K562 (cell line): ENCODE measurements around the gene FAM124A. TPM values are rescaled to one million over a fixed set of nuclear protein-coding genes. Genes with fewer than 3 reads are reported as not detected.

Source experiments
- ATAC-seq: fragments of 200-7000 bp; cut with Tn5 transposase; 3 replicates; pipeline ENCODE4 v1.9.1; 2020; ENCODE audit warnings: moderate library complexity
- BruUV-seq: library from RNA; stranded (reverse); fragments of 400-500 nt; replicated peaks from 2 replicates; lab custom pipeline; 2021; lab: Mats Ljungman, UMichigan
- CTCF ChIA-PET: fragments of 300-600 bp; formaldehyde crosslinking; extraction: SDS; loops from one replicate; lab custom pipeline; 2021; ENCODE audit warnings: low intra/inter-chr PET ratio; lab: Yijun Ruan, JAX
- POLR2A ChIA-PET: fragments of 300-600, 350-650 bp; sonication (Branson Sonifier 250); formaldehyde crosslinking; extraction: SDS; loops from one replicate; lab custom pipeline; 2021; ENCODE audit warnings: antibody characterized with exemption, inconsistent platforms; lab: Yijun Ruan, JAX
- DNase-seq, 4 experiments: peaks; one replicate each; pipeline versions ENCODE4 v3.0.0 to v3.0.0-alpha.2; 2011 to 2018; ENCODE audit warnings: low spot score in 3 of 4, mixed read lengths in 3 of 4; ENCODE audit errors: extremely low read depth in 1 of 4
- FAIRE-seq: peaks from 2 replicates; lab custom pipeline; 2011; peaks lifted over from hg19 to GRCh38; lab: Jason Lieb, UNC
- H2AFZ ChIP-seq: 2 replicates; pipeline ENCODE4 v1.6.0; 2011; ENCODE audit warnings: low read depth, low read length, control low read depth, inconsistent platforms
- H3K27ac ChIP-seq: fragments of 200-600 bp; 3 replicates; pipeline ENCODE4 v1.8.0; 2011; ENCODE audit warnings: low read depth, mild to moderate bottlenecking, control low read depth, inconsistent platforms, low read length, moderate library complexity, mixed read lengths; ENCODE audit errors: extremely low read depth
- H3K27me3 ChIP-seq, 2 experiments: fragments of 300-600 bp in 1 of 2; 2 replicates in 1 of 2; 3 replicates in 1 of 2; pipeline versions ENCODE4 v1.6.0 to v1.8.0; 2011; ENCODE audit warnings: inconsistent platforms in 2 of 2, low read length in 2 of 2, mild to moderate bottlenecking in 1 of 2, mixed read lengths in 1 of 2, moderate library complexity in 1 of 2; ENCODE audit not compliant: control insufficient read depth in 2 of 2, insufficient read depth in 2 of 2
- H3K36me3 ChIP-seq: fragments of 300-600 bp; 3 replicates; pipeline ENCODE4 v1.8.0; 2011; ENCODE audit warnings: mild to moderate bottlenecking, low read length, inconsistent platforms; ENCODE audit not compliant: control insufficient read depth, insufficient read depth
- H3K4me1 ChIP-seq, 2 experiments: fragments of 200-600 bp in 1 of 2; replicated peaks in 1 of 2; 2 replicates in 1 of 2; 3 replicates in 1 of 2; pipeline versions ENCODE4 v1.5.1 to v1.8.0; 2011; ENCODE audit warnings: inconsistent platforms in 2 of 2, low read length in 2 of 2, mild to moderate bottlenecking in 1 of 2, mixed read lengths in 1 of 2, moderate library complexity in 1 of 2; ENCODE audit not compliant: control insufficient read depth in 2 of 2, insufficient read depth in 2 of 2
- H3K4me2 ChIP-seq: 2 replicates; pipeline ENCODE4 v1.6.1; 2011; ENCODE audit warnings: low read length, control low read depth, inconsistent platforms, mixed read lengths; ENCODE audit not compliant: insufficient read depth
- H3K4me3 ChIP-seq: fragments of 200-600 bp; sonication (generic), shearing (Covaris generic); 2 replicates; pipeline ENCODE4 v1.5.1; 2016; ENCODE audit warnings: control low read depth, inconsistent platforms
- H3K79me2 ChIP-seq: fragments of 200-600 bp; 3 replicates; pipeline ENCODE4 v1.8.0; 2011; ENCODE audit warnings: low read length, inconsistent platforms; ENCODE audit not compliant: control insufficient read depth, insufficient read depth
- H3K9ac ChIP-seq, 2 experiments: 2 replicates each; pipeline versions ENCODE4 v1.6.0 to v1.6.1; 2011; ENCODE audit warnings: low read depth in 2 of 2, low read length in 2 of 2, control low read depth in 1 of 2, inconsistent platforms in 1 of 2, mild to moderate bottlenecking in 1 of 2, mixed read lengths in 1 of 2; ENCODE audit not compliant: insufficient read depth in 1 of 2
- H3K9me1 ChIP-seq: one replicate; pipeline ENCODE4 v1.6.0; 2011; ENCODE audit warnings: inconsistent platforms, mild to moderate bottlenecking, low read length, moderate library complexity; ENCODE audit not compliant: control insufficient read depth, insufficient read depth
- H3K9me3 ChIP-seq: replicated peaks from 2 replicates; pipeline ENCODE4 v1.5.1; 2011; ENCODE audit warnings: low read depth, low read length, inconsistent platforms; ENCODE audit not compliant: control insufficient read depth, insufficient read depth
- H4K20me1 ChIP-seq: replicated peaks from 2 replicates; pipeline ENCODE4 v1.6.1; 2011; ENCODE audit warnings: low read length, inconsistent platforms, mixed read lengths; ENCODE audit not compliant: control insufficient read depth, insufficient read depth
- KLF6 ChIP-seq: fragments of 250-450 bp; sonication (Bioruptor Pico); IDR thresholded peaks from 2 replicates; pipeline ENCODE4 v1.4.0; 2020; ENCODE audit warnings: mild to moderate bottlenecking, moderate library complexity, borderline replicate concordance
- MXI1 ChIP-seq: IDR thresholded peaks from 2 replicates; pipeline ENCODE4 v1.6.1; 2011; ENCODE audit warnings: low read depth, mild to moderate bottlenecking, improper control_type of control experiment, low read length
- NR4A1 ChIP-seq, 2 experiments: fragments of 250-450 bp in 1 of 2; fragments of 450-650 bp in 1 of 2; sonication (Bioruptor Pico) in 1 of 2; IDR thresholded peaks; 2 replicates each; pipeline versions ENCODE4 v1.4.0 to v1.6.1; 2016 to 2020; ENCODE audit warnings: mild to moderate bottlenecking in 2 of 2, missing compliant biosample characterization in 1 of 2, missing genetic modification characterization in 1 of 2, moderate library complexity in 1 of 2
- RFX1 ChIP-seq: fragments of 450-650 bp; IDR thresholded peaks from 2 replicates; pipeline ENCODE4 v1.6.1; 2016; ENCODE audit warnings: mild to moderate bottlenecking, moderate library complexity
- SIX5 ChIP-seq, 2 experiments: IDR thresholded peaks; 2 replicates each; pipeline ENCODE4 v1.6.1; 2011; ENCODE audit warnings: low read length in 2 of 2, borderline replicate concordance in 1 of 2, low read depth in 1 of 2, mild to moderate bottlenecking in 1 of 2, moderate library complexity in 1 of 2; ENCODE audit not compliant: insufficient read depth in 1 of 2
- ZNF316 ChIP-seq: fragments of 450-650 bp; IDR thresholded peaks from 2 replicates; pipeline ENCODE4 v1.6.1; 2016
- ZNF445 ChIP-seq: fragments of 250-450 bp; sonication (Bioruptor Pico); IDR thresholded peaks from 2 replicates; pipeline ENCODE4 v1.4.0; 2020; ENCODE audit warnings: low read depth, mild to moderate bottlenecking, moderate library complexity
- ZNF717 ChIP-seq: fragments of 250-450 bp; sonication (Bioruptor Pico); IDR thresholded peaks from 2 replicates; pipeline ENCODE4 v1.5.0; 2021
- WGBS: fragments of 100-300 bp; shearing (Covaris generic); methylation state at CpG from one replicate; pipeline ENCODE4 v1.1.6; 2016; ENCODE audit warnings: low coverage, mixed read lengths; ENCODE audit not compliant: insufficient coverage; ENCODE audit errors: missing lambda C conversion rate; 5-methylcytosine and 5-hydroxymethylcytosine counted together
- in situ Hi-C: fragments of 300-500 bp; cut with MboI; formaldehyde crosslinking; loops from 4 replicates; pipeline ENCODE4 v1.15.0; 2018; ENCODE audit warnings: inconsistent platforms, mixed read lengths
- intact Hi-C: fragments of 100-400 bp; cut with micrococcal nuclease; formaldehyde crosslinking; loops from 2 replicates; pipeline ENCODE4 v1.14.2; 2022
- polyA plus RNA-seq, 8 experiments: library from polyadenylated mRNA; depleted of rRNA in 4 of 8; stranded (reverse) in 5 of 8; unstranded in 3 of 8; fragments of >200 nt; fragmentation: Nextera tagmentation in 2 of 8; fragmentation: Illumina TruSeq in 1 of 8; extraction: Ambion mirVana in 2 of 8; extraction: Trizol in 1 of 8; gene quantifications; 2 replicates each; pipeline versions ENCODE4 v1.2.1 to v1.2.3, GENCODE V29; 2011 to 2014; ENCODE audit warnings: inconsistent platforms in 1 of 8, missing spikeins in 1 of 8
- total RNA-seq, 7 experiments: library from RNA; depleted of rRNA in 6 of 7; stranded (reverse); fragments of >200 nt in 6 of 7; fragmentation: Illumina TruSeq in 2 of 7; extraction: Trizol in 2 of 7; gene quantifications; 2 replicates each; pipeline versions ENCODE4 v1.2.1 to v1.2.3, GENCODE V29; 2011 to 2021; ENCODE audit warnings: low replicate concordance in 1 of 7
- TF ChIP-seq, protein P1 (sequence below): fragments of 450-650 bp; IDR thresholded peaks from 2 replicates; pipeline ENCODE4 v1.6.1; 2017; ENCODE audit warnings: antibody characterized with exemption

Gene FAM124A
- total and polyA plus RNA-seq, 9 of the 15 experiments (the other 6 are each of a cell fraction or from before 2014, with no cell fraction given), result not detected

DNA sequence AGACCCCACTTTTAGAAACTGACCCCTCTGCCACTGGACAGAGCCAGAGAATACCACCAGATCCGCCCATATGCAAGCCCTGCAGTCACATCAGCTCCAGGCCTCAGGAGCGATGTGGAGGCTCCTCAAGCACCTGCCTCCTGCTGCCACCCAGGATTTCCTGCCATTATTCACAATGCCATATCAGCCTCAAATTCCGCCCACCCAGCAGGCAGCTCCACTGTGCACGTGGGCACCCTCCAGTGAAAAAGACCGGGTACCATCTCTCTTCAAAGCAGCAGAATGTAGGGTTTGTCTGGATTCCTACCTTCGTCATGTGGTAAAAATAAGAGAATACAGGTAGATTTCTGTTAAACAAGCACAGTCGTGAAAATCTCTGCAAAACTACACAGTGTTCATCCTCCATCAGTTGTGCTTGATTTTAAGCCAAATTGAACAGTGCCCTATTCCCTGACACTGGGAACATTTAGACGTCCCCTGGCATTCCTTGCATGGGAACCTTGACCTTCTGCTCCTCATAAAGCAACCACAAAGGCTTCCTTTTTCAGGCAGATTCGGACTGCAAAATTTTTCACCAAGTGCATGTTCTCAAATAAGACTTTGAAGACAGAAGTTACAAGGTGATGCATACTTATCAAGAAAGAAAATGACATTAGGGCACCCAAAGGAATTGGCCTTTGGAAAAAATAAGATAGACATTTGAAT, 56.4 kb downstream of the FAM124A start (continued):
- TF ChIP-seq, protein P1, sequence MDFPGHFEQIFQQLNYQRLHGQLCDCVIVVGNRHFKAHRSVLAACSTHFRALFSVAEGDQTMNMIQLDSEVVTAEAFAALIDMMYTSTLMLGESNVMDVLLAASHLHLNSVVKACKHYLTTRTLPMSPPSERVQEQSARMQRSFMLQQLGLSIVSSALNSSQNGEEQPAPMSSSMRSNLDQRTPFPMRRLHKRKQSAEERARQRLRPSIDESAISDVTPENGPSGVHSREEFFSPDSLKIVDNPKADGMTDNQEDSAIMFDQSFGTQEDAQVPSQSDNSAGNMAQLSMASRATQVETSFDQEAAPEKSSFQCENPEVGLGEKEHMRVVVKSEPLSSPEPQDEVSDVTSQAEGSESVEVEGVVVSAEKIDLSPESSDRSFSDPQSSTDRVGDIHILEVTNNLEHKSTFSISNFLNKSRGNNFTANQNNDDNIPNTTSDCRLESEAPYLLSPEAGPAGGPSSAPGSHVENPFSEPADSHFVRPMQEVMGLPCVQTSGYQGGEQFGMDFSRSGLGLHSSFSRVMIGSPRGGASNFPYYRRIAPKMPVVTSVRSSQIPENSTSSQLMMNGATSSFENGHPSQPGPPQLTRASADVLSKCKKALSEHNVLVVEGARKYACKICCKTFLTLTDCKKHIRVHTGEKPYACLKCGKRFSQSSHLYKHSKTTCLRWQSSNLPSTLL, result no peak
- TF ChIP-seq RFX1 (no peak), SIX5 (IDR thresholded peaks at IDR 0.05; ENCODE audit: borderline replicate concordance in 1 of 2, insufficient read depth in 1 of 2, low read depth in 1 of 2, low read length in 2 of 2) (no peak), NR4A1 (CRISPR knock-in tag; IDR thresholded peaks at IDR 0.05) (no peak), NR4A1 (tag; IDR thresholded peaks at IDR 0.05) (no peak)
- TF ChIP-seq, all 486 proteins: peak for 0

DNA sequence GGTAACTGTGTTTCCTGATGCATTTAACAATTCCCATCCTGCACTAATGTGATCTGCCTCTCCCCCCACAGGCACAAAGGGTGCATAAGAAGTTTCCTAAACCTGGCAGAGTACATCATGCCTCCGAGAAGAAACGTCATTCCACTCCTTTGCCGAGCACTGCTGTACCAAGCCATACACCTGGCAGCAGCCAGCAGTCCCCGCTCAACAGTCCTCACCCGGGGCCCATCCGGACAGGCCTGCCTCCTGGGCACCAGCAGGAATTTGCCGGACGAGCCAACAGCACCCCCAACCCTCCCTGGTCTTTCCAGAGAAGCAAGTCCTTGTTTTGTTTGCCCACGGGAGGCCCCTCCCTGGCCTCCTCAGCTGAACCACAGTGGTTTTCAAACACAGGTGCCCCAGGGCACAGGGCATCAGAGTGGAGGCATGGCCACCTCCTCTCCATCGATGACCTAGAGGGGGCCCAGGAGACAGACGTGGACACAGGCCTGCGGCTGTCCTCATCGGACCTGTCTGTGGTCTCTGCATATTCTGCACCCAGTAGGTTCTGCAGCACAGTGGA, 58.3 kb downstream of the FAM124A start:
- no peak for ATAC-seq
- no peaks in the 10 kb centered on the region for H3K36me3 ChIP-seq
- no peak overlapping the region for H2AFZ ChIP-seq
- H3K4me3 ChIP-seq, result no peak overlapping the region
- H3K4me2 ChIP-seq, result no peak overlapping the region
- no peak for DNase-seq
- ChIA-PET POLR2A (no interaction called here), CTCF (no interaction called here)
- in situ Hi-C loops (no loop called here), intact Hi-C loops (no loop called here)
- no peak overlapping the region for H3K9ac ChIP-seq
- H3K79me2 ChIP-seq, result no peaks in the 10 kb centered on the region
- WGBS, result under 1% methylated on average over 11 of the region's 13 CpGs
- H3K9me3 ChIP-seq, result no peaks in the 10 kb centered on the region
- H4K20me1 ChIP-seq, result no peaks in the 10 kb centered on the region; the same call in 1 of the 2 replicates
- peaks cover 0 to 16% of the 10 kb centered on the region in 2 experiments; a peak in 2 of 5 replicates for H3K27me3 ChIP-seq
- no peak overlapping the region for H3K27ac ChIP-seq
- no TSS peak for BruUV-seq
- no peak for FAIRE-seq
- H3K9me1 ChIP-seq, result no peaks in the 10 kb centered on the region
- no peaks in the 10 kb centered on the region for H3K4me1 ChIP-seq
- TF ChIP-seq ZNF445 (CRISPR knock-in tag) (no peak), ZNF316 (no peak), KLF6 (CRISPR knock-in tag) (no peak), ZNF717 (CRISPR knock-in tag) (no peak), MXI1 (no peak)
